ENCODE measurements around the gene SUGT1. TPM values are rescaled to one million over a fixed set of nuclear protein-coding genes. Genes with fewer than 3 reads are reported as not detected.
"Not testable (repeated sequence)": the region's sequence is repeated elsewhere in the genome, so short reads cannot be mapped to it uniquely, and the experiment has no call there.

Gene SUGT1
- total RNA-seq, 1 donor from 2014 or later, result 75.2 TPM

- Mint-ChIP-seq H3K36me3 (ENCODE audit: low read depth) (peaks cover 2% of the 10 kb centered on the region), H3K27me3 (ENCODE audit: low read depth) (no peaks in the 10 kb centered on the region), H3K9me3 (no peaks in the 10 kb centered on the region), H3K27ac (ENCODE audit: unreplicated experiment) (no peak overlapping the region), H3K4me1 (peaks cover 23% of the 10 kb centered on the region), H3K4me3 (no peak overlapping the region)
- DNase-seq (ENCODE audit: low read depth, low spot score), result no peak
- TF ChIP-seq, protein P1, sequence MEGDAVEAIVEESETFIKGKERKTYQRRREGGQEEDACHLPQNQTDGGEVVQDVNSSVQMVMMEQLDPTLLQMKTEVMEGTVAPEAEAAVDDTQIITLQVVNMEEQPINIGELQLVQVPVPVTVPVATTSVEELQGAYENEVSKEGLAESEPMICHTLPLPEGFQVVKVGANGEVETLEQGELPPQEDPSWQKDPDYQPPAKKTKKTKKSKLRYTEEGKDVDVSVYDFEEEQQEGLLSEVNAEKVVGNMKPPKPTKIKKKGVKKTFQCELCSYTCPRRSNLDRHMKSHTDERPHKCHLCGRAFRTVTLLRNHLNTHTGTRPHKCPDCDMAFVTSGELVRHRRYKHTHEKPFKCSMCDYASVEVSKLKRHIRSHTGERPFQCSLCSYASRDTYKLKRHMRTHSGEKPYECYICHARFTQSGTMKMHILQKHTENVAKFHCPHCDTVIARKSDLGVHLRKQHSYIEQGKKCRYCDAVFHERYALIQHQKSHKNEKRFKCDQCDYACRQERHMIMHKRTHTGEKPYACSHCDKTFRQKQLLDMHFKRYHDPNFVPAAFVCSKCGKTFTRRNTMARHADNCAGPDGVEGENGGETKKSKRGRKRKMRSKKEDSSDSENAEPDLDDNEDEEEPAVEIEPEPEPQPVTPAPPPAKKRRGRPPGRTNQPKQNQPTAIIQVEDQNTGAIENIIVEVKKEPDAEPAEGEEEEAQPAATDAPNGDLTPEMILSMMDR (conservative IDR thresholded peaks at IDR 0.05), result no peak
Observed at GRCh38 chr13:52703482-52703881, 50.8 kb downstream of the SUGT1 start.

GRCh38 chr13:52706081-52706480, 53.4 kb downstream of the SUGT1 start:
- Mint-ChIP-seq H3K4me1 (peaks cover 23% of the 10 kb centered on the region), H3K27ac (ENCODE audit: unreplicated experiment) (no peak overlapping the region), H3K4me3 (no peak overlapping the region), H3K27me3 (ENCODE audit: low read depth) (no peaks in the 10 kb centered on the region), H3K36me3 (ENCODE audit: low read depth) (no peaks in the 10 kb centered on the region), H3K9me3 (no peaks in the 10 kb centered on the region)
- DNase-seq (ENCODE audit: low read depth, low spot score), result no peak
- TF ChIP-seq, protein P1 (conservative IDR thresholded peaks at IDR 0.05), result no peak

GRCh38 chr13:52707375-52707774, 54.7 kb downstream of the SUGT1 start:
- Mint-ChIP-seq H3K27ac (ENCODE audit: unreplicated experiment) (no peak overlapping the region), H3K4me3 (no peak overlapping the region), H3K27me3 (ENCODE audit: low read depth) (no peaks in the 10 kb centered on the region), H3K9me3 (no peaks in the 10 kb centered on the region), H3K36me3 (ENCODE audit: low read depth) (no peaks in the 10 kb centered on the region), H3K4me1 (peaks cover 19% of the 10 kb centered on the region)
- DNase-seq (ENCODE audit: low read depth, low spot score), result no peak
- TF ChIP-seq, protein P1 (conservative IDR thresholded peaks at IDR 0.05), result peak; percentile 39

- not testable (repeated sequence) for H3K4me3 Mint-ChIP-seq; H3K36me3 Mint-ChIP-seq (ENCODE audit: low read depth); H3K27ac Mint-ChIP-seq (ENCODE audit: unreplicated experiment); H3K9me3 Mint-ChIP-seq; DNase-seq (ENCODE audit: low read depth, low spot score); H3K27me3 Mint-ChIP-seq (ENCODE audit: low read depth)
- peaks cover 12% of the 10 kb centered on the region for H3K4me1 Mint-ChIP-seq
Observed at GRCh38 chr13:52708266-52708665, 55.6 kb downstream of the SUGT1 start.

GRCh38 chr13:52711286-52711685, 58.6 kb downstream of the SUGT1 start:
- TF ChIP-seq, protein P1 (conservative IDR thresholded peaks at IDR 0.05), result no peak
- Mint-ChIP-seq H3K4me1 (peaks cover 4% of the 10 kb centered on the region), H3K36me3 (ENCODE audit: low read depth) (no peaks in the 10 kb centered on the region), H3K9me3 (no peaks in the 10 kb centered on the region), H3K4me3 (no peak overlapping the region), H3K27ac (ENCODE audit: unreplicated experiment) (no peak overlapping the region), H3K27me3 (ENCODE audit: low read depth) (no peaks in the 10 kb centered on the region)
- no peak for DNase-seq (ENCODE audit: low read depth, low spot score)

DNA sequence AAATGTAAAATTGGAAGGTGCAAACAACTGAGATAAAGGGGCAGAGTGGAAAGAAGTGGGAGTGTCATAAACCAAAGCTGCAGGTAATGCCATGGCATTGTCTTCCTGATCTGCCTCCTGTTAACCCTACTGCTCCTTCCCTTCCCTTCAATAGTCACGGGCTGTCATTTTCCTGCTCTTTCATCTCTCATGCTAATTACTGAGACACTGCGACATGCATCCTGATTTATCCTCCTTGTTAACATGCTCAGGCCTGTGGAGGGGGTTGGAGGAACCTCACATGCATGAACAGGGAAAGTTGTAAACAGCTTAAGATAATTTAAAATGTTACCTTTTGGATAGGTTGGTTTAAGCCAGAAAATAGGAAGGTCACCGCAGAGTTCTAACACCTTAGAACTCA, 59.7 kb downstream of the SUGT1 start:
- Mint-ChIP-seq H3K4me1 (peaks cover 4% of the 10 kb centered on the region), H3K27me3 (ENCODE audit: low read depth) (no peaks in the 10 kb centered on the region), H3K36me3 (ENCODE audit: low read depth) (peaks cover 5% of the 10 kb centered on the region), H3K27ac (ENCODE audit: unreplicated experiment) (no peak overlapping the region), H3K4me3 (no peak overlapping the region), H3K9me3 (peaks cover 4% of the 10 kb centered on the region)
- DNase-seq (ENCODE audit: low read depth, low spot score), result no peak
- TF ChIP-seq, protein P1 (conservative IDR thresholded peaks at IDR 0.05), result no peak

Measured in neural crest cell (in vitro differentiated cells).